Type B pancreatic cell (in vitro differentiated cells): ENCODE results near the gene DPYSL3. TPM values are rescaled to one million over a fixed set of nuclear protein-coding genes. Genes with fewer than 3 reads are reported as not detected.

Source experiments
- DNase-seq: peaks from one replicate; pipeline ENCODE4 v3.0.0; 2021; ENCODE audit warnings: mixed read lengths; ENCODE audit not compliant: unreplicated experiment; ENCODE audit errors: extremely low spot score
- H3K27ac Mint-ChIP-seq: 2 replicates; pipeline ENCODE4 v1.8.0; 2021; ENCODE audit warnings: mild to moderate bottlenecking, mixed read lengths
- H3K27me3 Mint-ChIP-seq: 2 replicates; pipeline ENCODE4 v1.8.0; 2021; ENCODE audit warnings: mixed read lengths
- H3K36me3 Mint-ChIP-seq: 2 replicates; pipeline ENCODE4 v1.8.0; 2021; ENCODE audit warnings: mixed read lengths
- H3K4me1 Mint-ChIP-seq: one replicate; pipeline ENCODE4 v1.8.0; 2021; ENCODE audit warnings: mixed read lengths; ENCODE audit not compliant: unreplicated experiment
- H3K4me3 Mint-ChIP-seq: 2 replicates; pipeline ENCODE4 v1.8.0; 2021; ENCODE audit warnings: mild to moderate bottlenecking, mixed read lengths
- H3K9me3 Mint-ChIP-seq: 2 replicates; pipeline ENCODE4 v1.8.0; 2021; ENCODE audit warnings: mixed read lengths
- total RNA-seq: library from RNA; stranded (reverse); gene quantifications from 2 replicates; pipeline ENCODE4 v1.2.1, GENCODE V29; 2021; ENCODE audit warnings: low replicate concordance
- TF ChIP-seq, protein P1 (sequence below): fragments of 200-600 bp; sonication (generic); conservative IDR thresholded peaks from 2 replicates; pipeline ENCODE4 v1.5.0; 2021; ENCODE audit warnings: antibody characterized with exemption, mild to moderate bottlenecking

DPYSL3 gene
- total RNA-seq, 1 donor from 2014 or later, result 36.0 TPM

DNA sequence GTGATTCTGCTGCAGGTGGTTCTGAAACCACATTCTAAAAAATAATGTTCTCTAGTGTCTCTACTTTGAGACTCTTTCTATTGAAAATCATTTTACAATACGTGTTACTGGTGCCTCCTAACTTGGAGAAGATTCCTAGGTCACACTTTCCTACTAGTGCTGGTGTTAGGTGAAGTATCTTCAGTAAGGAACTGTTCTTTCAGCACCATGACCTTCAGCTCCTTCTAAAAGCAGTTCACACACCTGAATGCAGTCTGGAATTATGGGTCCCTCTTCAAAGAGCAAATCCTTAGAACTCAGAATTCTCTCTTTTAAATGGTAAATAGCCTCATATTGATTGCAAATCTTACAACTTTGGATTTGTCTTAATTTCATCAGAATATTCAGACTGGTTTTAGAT is 10.6 kb upstream of the DPYSL3 start:
- Mint-ChIP-seq H3K9me3 (no peaks in the 10 kb centered on the region), H3K27ac (no peak overlapping the region), H3K27me3 (peaks cover 40% of the 10 kb centered on the region), H3K36me3 (no peaks in the 10 kb centered on the region), H3K4me3 (no peak overlapping the region), H3K4me1 (no peaks in the 10 kb centered on the region)
- DNase-seq, result no peak
- TF ChIP-seq, protein P1, sequence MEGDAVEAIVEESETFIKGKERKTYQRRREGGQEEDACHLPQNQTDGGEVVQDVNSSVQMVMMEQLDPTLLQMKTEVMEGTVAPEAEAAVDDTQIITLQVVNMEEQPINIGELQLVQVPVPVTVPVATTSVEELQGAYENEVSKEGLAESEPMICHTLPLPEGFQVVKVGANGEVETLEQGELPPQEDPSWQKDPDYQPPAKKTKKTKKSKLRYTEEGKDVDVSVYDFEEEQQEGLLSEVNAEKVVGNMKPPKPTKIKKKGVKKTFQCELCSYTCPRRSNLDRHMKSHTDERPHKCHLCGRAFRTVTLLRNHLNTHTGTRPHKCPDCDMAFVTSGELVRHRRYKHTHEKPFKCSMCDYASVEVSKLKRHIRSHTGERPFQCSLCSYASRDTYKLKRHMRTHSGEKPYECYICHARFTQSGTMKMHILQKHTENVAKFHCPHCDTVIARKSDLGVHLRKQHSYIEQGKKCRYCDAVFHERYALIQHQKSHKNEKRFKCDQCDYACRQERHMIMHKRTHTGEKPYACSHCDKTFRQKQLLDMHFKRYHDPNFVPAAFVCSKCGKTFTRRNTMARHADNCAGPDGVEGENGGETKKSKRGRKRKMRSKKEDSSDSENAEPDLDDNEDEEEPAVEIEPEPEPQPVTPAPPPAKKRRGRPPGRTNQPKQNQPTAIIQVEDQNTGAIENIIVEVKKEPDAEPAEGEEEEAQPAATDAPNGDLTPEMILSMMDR, result no peak

DNA sequence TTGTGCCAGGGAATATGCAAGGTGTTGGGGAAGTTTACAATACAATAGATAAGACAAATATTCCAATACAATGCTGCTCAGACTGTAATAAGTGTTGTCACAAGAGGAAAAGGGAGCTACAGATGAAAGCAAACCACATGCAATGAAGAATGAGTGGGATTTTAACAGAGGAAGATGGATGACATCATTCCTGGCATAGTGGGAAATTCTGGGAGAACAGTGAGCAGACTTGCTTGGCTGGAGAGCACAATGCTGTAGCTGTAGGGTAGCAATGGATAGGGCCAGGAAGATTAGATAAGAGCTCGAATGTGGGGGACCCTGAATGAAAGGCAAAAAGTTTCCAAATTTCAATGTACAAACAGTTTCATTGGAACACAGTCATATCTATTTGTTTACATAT is 9.5 kb upstream of the DPYSL3 start:
- no peaks in the 10 kb centered on the region for H3K4me1 Mint-ChIP-seq
- TF ChIP-seq, protein P1, result no peak
- no peaks in the 10 kb centered on the region for H3K9me3 Mint-ChIP-seq
- H3K27me3 Mint-ChIP-seq, result peaks cover 40% of the 10 kb centered on the region
- no peak overlapping the region for H3K27ac Mint-ChIP-seq
- DNase-seq, result no peak
- H3K4me3 Mint-ChIP-seq, result no peak overlapping the region
- H3K36me3 Mint-ChIP-seq, result no peaks in the 10 kb centered on the region

DNA sequence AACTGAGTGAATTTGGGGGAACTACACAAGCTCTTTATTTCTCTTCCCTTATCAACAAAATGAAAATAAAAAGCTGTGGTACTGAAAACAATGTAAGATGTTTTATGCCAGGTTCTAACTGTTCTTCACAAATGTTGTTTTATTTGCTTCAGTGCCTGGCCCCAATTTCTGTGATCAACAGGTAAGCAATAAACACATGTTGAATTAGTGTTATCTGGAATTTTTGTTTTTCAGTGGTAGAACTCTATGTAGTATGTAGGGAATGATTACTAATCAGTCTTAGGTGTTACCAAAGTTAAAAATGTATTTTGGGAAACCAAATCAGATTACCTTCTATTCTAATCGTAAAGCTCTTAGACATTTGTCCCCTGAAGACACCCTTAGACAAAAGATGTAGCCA is 7.5 kb upstream of the DPYSL3 start:
- no peaks in the 10 kb centered on the region for H3K4me1 Mint-ChIP-seq
- DNase-seq, result no peak
- H3K27ac Mint-ChIP-seq, result no peak overlapping the region
- TF ChIP-seq, protein P1, result no peak
- H3K36me3 Mint-ChIP-seq, result no peaks in the 10 kb centered on the region
- H3K9me3 Mint-ChIP-seq, result no peaks in the 10 kb centered on the region
- peaks cover 43% of the 10 kb centered on the region for H3K27me3 Mint-ChIP-seq
- no peak overlapping the region for H3K4me3 Mint-ChIP-seq

DNA sequence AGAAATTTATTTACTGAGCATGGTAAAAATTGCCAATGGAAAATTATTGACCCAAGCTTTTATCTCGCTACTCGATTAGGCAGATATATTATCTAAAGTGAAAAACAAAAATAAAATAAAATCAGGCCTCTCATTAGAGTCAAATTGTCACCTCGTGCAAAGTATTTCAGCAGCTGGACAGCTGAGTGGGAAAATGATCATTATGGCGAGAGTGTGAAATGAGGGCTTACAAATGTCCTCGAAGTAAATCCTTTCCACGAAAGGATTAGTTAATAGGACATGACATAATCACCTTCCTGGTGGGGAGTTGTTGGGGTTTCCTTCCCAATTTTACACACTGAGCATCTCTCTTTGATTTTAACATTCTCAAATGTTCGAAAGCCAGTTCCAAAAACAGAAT is 5.4 kb upstream of the DPYSL3 start:
- Mint-ChIP-seq H3K4me1 (peaks cover 6% of the 10 kb centered on the region), H3K27me3 (peaks cover 50% of the 10 kb centered on the region), H3K4me3 (no peak overlapping the region), H3K9me3 (no peaks in the 10 kb centered on the region), H3K27ac (no peak overlapping the region), H3K36me3 (no peaks in the 10 kb centered on the region)
- TF ChIP-seq, protein P1, result no peak
- DNase-seq, result no peak

DNA sequence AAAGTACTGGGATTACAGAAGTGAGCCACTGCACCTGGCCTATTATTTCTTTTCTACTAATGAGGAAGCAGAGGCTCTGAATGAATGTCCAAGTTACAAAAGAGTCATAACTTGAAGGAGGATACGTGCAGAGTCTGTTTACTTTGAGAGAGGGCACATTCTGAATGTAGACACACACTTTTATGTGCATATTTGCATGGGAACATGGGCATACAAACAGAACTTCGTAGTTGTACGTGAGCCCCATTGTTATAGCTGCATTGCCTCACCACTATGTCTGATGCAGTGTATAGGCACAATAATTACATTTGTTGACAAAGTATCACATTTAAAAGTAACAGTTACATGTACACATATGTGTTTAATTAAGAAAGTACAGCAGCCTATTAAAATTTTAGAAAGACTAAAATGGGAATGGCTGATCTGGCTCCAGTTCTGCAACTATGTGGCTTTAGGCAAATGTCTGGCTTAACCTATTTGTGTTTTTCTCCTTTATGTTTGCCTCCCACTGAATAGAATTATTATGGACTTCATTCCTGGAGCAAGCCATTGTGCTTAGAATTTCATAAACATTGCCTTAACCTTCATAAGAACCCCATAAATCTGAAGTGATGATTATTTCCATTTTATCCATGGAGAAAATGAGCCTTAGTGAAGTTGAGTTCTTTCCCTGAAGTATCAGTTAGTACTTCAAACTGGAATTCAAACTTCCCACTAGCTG is 3.0 kb upstream of the DPYSL3 start:
- TF ChIP-seq, protein P1, result no peak
- no peak for DNase-seq
- Mint-ChIP-seq H3K27ac (no peak overlapping the region), H3K4me3 (no peak overlapping the region), H3K36me3 (no peaks in the 10 kb centered on the region), H3K27me3 (peaks cover 63% of the 10 kb centered on the region), H3K9me3 (no peaks in the 10 kb centered on the region), H3K4me1 (peaks cover 19% of the 10 kb centered on the region)
